ENCODE data around the gene STPG1.

GRCh38 chr1:24424990-24425389, 11.4 kb upstream of the STPG1 start:
- TF ChIP-seq MEF2D (tag; conservative IDR thresholded peaks at IDR 0.05; ENCODE audit: low read depth) (no peak), GATA2 (CRISPR knock-in tag; IDR thresholded peaks at IDR 0.05) (no peak), ZNF318 (IDR thresholded peaks at IDR 0.05; ENCODE audit: borderline replicate concordance in 1 of 2, low read depth in 1 of 2) (no peak), KAT8 (IDR thresholded peaks at IDR 0.05; ENCODE audit: low read depth) (no peak), GATAD2A (IDR thresholded peaks at IDR 0.05) (no peak), TEAD2 (tag; IDR thresholded peaks at IDR 0.05) (no peak), STAT5B (CRISPR knock-in tag; IDR thresholded peaks at IDR 0.05) (no peak)
